ENCODE results near the gene IGLL1. TPM values are rescaled to one million over a fixed set of nuclear protein-coding genes. Genes with fewer than 3 reads are reported as not detected.

The IGLL1 gene
- total and polyA plus RNA-seq, 2 donors (not counting 3 experiments of a cell fraction or from before 2014, with no cell fraction given): not detected

GRCh38 chr22:23530106-23530505 is 50.0 kb downstream of the IGLL1 start:
- ChIA-PET POLR2A (no interaction called here), CTCF (interaction anchor here (0.8 kb wide), 1 partner anchor 144 kb away, joined by 3 read pairs; no protein-coding TSS in a partner anchor)
- H4K20me1 ChIP-seq (replicated peaks; ENCODE audit: control insufficient read depth, extremely low read depth, insufficient read depth, low read length): no peaks in the 10 kb centered on the region
- no peaks in the 10 kb centered on the region for H3K36me3 ChIP-seq (ENCODE audit: control insufficient read depth in 2 of 2, extremely low read depth in 1 of 2, insufficient read depth in 2 of 2, low read length in 2 of 2)
- H3K27me3 ChIP-seq (ENCODE audit: control insufficient read depth in 2 of 2, insufficient read depth in 2 of 2, low read length in 2 of 2): no peaks in the 10 kb centered on the region
- peaks cover 5% of the 10 kb centered on the region for H3K4me1 ChIP-seq (ENCODE audit: control insufficient read depth, extremely low read depth, insufficient read depth, low read length)
- H3K79me2 ChIP-seq (ENCODE audit: control insufficient read depth, insufficient read depth, low read length): no peaks in the 10 kb centered on the region
- dilution Hi-C loops (cut with MboI; ENCODE audit: extremely low pct_ligation_motif_present, low sequenced_read_pairs) (no loop called here), intact Hi-C loops (cut with micrococcal nuclease) (loop anchor here (10.0 kb wide), 2 partner anchors 95 to 355 kb away; no protein-coding TSS in a partner anchor)
- H3K27ac ChIP-seq (ENCODE audit: insufficient read depth, low read depth, low read length): no peak overlapping the region
- H2AFZ ChIP-seq (ENCODE audit: low read depth, low read length): no peak overlapping the region
- no peak overlapping the region for H3K4me2 ChIP-seq (ENCODE audit: insufficient read depth, low read length)
- no peaks in the 10 kb centered on the region for H3K9me1 ChIP-seq (replicated peaks; ENCODE audit: control insufficient read depth, extremely low read depth, insufficient read depth, low read length)
- no peak for FAIRE-seq
- DNase-seq (ENCODE audit: low read depth, low spot score): no peak
- no TSS peak for BruUV-seq (replicated peaks)
- no peak for TF ChIP-seq JUN (IDR thresholded peaks at IDR 0.05; ENCODE audit: borderline replicate concordance, insufficient read depth, insufficient read length, low read depth)
- TF ChIP-seq POLR2AphosphoS5 (IDR thresholded peaks at IDR 0.05; ENCODE audit: insufficient read depth, low read depth, low read length): no peak
- TF ChIP-seq EZH2 (IDR thresholded peaks at IDR 0.05; ENCODE audit: borderline replicate concordance, low read depth, low read length, severe bottlenecking): no peak
- no peak for TF ChIP-seq MAX (IDR thresholded peaks at IDR 0.05; ENCODE audit: insufficient read depth, insufficient read length)
- no peak for TF ChIP-seq MYC (IDR thresholded peaks at IDR 0.05; ENCODE audit: low read depth, low read length)
- TF ChIP-seq GATA2 (IDR thresholded peaks at IDR 0.05; ENCODE audit: insufficient read depth, insufficient read length, low read depth, low read length): no peak
- TF ChIP-seq FOS (IDR thresholded peaks at IDR 0.05; ENCODE audit: borderline replicate concordance, insufficient read depth, low read length): no peak
- no peak for TF ChIP-seq POLR2A (IDR thresholded peaks at IDR 0.05; ENCODE audit: low read depth, low read length)
- TF ChIP-seq CTCF (IDR thresholded peaks at IDR 0.05; ENCODE audit: extremely low read depth in 1 of 2, insufficient read depth in 1 of 2, low read depth in 1 of 2, low read length in 2 of 2): no peak
- no peak overlapping the region for H3K9ac ChIP-seq (replicated peaks; ENCODE audit: extremely low read depth, insufficient read depth, low read length)
- no peaks in the 10 kb centered on the region for H3K9me3 ChIP-seq (replicated peaks; ENCODE audit: control insufficient read depth, insufficient read depth, low read length)
- no peak overlapping the region for H3K4me3 ChIP-seq (replicated peaks in 1 of 3; ENCODE audit: insufficient read depth in 1 of 3, low read depth in 1 of 3, low read length in 3 of 3)
